ENCODE data around the gene SLC10A7.

DNA sequence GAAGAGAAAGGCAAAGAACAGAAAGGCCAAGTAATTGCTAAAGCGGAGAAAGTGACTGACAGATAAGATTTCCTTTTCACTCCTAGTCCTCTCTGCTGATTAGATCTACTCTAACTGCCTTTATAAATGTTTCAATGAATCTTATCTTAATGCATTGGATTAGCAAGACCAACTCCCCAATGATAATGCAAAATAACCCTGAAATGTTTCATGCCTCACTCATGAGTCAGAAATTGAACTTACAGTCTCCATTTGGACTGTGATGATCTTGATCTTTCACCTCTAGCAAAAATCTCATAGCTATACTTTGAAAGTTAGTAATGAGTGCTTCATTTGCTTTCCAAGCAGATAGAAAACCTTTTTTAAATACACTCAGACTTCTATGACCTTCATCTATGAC is 26.5 kb downstream of the SLC10A7 start:
- TF ChIP-seq, protein P1, sequence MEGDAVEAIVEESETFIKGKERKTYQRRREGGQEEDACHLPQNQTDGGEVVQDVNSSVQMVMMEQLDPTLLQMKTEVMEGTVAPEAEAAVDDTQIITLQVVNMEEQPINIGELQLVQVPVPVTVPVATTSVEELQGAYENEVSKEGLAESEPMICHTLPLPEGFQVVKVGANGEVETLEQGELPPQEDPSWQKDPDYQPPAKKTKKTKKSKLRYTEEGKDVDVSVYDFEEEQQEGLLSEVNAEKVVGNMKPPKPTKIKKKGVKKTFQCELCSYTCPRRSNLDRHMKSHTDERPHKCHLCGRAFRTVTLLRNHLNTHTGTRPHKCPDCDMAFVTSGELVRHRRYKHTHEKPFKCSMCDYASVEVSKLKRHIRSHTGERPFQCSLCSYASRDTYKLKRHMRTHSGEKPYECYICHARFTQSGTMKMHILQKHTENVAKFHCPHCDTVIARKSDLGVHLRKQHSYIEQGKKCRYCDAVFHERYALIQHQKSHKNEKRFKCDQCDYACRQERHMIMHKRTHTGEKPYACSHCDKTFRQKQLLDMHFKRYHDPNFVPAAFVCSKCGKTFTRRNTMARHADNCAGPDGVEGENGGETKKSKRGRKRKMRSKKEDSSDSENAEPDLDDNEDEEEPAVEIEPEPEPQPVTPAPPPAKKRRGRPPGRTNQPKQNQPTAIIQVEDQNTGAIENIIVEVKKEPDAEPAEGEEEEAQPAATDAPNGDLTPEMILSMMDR (IDR thresholded peaks at IDR 0.05) = no peak
- TF ChIP-seq EZH2 (IDR thresholded peaks at IDR 0.05; ENCODE audit: borderline replicate concordance, insufficient read depth, low read depth, low read length, poor library complexity, severe bottlenecking) = no peak

All from B cell (primary cell).